ENCODE measurements around the gene PAPPA. TPM values are rescaled to one million over a fixed set of nuclear protein-coding genes. Genes with fewer than 3 reads are reported as not detected.

PAPPA gene
- total RNA-seq, 1 experiment from 2014 or later: 0.22 TPM

DNA sequence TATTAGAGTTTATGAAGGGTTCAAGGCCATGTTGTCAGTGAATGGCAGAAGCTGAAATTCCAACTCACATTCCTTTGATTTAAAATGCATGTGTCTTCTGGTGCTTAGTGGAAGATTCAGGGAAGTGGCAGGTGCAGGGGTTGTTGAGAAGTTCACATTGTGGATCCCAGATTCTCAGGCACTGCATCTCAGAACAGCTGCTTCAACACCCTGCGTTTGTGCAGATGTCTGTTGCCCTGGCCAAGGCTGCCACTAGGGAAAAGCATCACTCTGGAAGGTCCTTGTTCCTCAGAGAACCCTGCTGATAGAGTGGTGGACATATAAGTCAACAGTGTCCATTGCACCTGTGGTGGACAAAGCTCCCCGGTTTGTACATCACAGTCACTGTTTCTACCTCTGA is 162.7 kb downstream of the PAPPA start:
- ChIA-PET CTCF (no interaction called here), POLR2A (interaction anchor here (0.8 kb wide), 1 partner anchor 30 kb away, joined by 3 read pairs; no protein-coding TSS in a partner anchor)
- H3K4me3 Mint-ChIP-seq: no peak overlapping the region
- no peak overlapping the region for H3K27ac Mint-ChIP-seq
- H3K36me3 Mint-ChIP-seq: no peaks in the 10 kb centered on the region
- peaks cover 4% of the 10 kb centered on the region; the same call in 1 of the 2 replicates for H3K4me1 Mint-ChIP-seq
- DNase-seq (ENCODE audit: low spot score) (no peak), ATAC-seq (no peak)
- no peaks in the 10 kb centered on the region for H3K9me3 Mint-ChIP-seq
- peaks cover 13% of the 10 kb centered on the region for H3K27me3 Mint-ChIP-seq (ENCODE audit: low read depth)
- no peak for TF ChIP-seq ZNF232 (CRISPR knock-in tag; IDR thresholded peaks at IDR 0.05)
- TF ChIP-seq MLX (CRISPR knock-in tag; IDR thresholded peaks at IDR 0.05): no peak
- no peak for TF ChIP-seq ZNF532 (CRISPR knock-in tag; IDR thresholded peaks at IDR 0.05; ENCODE audit: borderline replicate concordance)
- TF ChIP-seq ZNF219 (CRISPR knock-in tag; IDR thresholded peaks at IDR 0.05; ENCODE audit: borderline replicate concordance): no peak
- TF ChIP-seq ATF1 (CRISPR knock-in tag; IDR thresholded peaks at IDR 0.05): no peak
- TF ChIP-seq, protein P1, sequence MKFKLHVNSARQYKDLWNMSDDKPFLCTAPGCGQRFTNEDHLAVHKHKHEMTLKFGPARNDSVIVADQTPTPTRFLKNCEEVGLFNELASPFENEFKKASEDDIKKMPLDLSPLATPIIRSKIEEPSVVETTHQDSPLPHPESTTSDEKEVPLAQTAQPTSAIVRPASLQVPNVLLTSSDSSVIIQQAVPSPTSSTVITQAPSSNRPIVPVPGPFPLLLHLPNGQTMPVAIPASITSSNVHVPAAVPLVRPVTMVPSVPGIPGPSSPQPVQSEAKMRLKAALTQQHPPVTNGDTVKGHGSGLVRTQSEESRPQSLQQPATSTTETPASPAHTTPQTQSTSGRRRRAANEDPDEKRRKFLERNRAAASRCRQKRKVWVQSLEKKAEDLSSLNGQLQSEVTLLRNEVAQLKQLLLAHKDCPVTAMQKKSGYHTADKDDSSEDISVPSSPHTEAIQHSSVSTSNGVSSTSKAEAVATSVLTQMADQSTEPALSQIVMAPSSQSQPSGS (CRISPR knock-in tag; IDR thresholded peaks at IDR 0.05; ENCODE audit: borderline replicate concordance, low read depth): no peak
- no peak for TF ChIP-seq STAT6 (CRISPR knock-in tag; conservative IDR thresholded peaks at IDR 0.05; ENCODE audit: low read depth)
- TF ChIP-seq, protein P2, sequence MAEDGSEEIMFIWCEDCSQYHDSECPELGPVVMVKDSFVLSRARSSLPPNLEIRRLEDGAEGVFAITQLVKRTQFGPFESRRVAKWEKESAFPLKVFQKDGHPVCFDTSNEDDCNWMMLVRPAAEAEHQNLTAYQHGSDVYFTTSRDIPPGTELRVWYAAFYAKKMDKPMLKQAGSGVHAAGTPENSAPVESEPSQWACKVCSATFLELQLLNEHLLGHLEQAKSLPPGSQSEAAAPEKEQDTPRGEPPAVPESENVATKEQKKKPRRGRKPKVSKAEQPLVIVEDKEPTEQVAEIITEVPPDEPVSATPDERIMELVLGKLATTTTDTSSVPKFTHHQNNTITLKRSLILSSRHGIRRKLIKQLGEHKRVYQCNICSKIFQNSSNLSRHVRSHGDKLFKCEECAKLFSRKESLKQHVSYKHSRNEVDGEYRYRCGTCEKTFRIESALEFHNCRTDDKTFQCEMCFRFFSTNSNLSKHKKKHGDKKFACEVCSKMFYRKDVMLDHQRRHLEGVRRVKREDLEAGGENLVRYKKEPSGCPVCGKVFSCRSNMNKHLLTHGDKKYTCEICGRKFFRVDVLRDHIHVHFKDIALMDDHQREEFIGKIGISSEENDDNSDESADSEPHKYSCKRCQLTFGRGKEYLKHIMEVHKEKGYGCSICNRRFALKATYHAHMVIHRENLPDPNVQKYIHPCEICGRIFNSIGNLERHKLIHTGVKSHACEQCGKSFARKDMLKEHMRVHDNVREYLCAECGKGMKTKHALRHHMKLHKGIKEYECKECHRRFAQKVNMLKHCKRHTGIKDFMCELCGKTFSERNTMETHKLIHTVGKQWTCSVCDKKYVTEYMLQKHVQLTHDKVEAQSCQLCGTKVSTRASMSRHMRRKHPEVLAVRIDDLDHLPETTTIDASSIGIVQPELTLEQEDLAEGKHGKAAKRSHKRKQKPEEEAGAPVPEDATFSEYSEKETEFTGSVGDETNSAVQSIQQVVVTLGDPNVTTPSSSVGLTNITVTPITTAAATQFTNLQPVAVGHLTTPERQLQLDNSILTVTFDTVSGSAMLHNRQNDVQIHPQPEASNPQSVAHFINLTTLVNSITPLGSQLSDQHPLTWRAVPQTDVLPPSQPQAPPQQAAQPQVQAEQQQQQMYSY (CRISPR knock-in tag; IDR thresholded peaks at IDR 0.05): no peak
- no peak for TF ChIP-seq USF1 (CRISPR knock-in tag; IDR thresholded peaks at IDR 0.05)
- no peak for TF ChIP-seq ERG (CRISPR knock-in tag; IDR thresholded peaks at IDR 0.05)

Measured in WTC11 (cell line).